Glutamatergic neuron (in vitro differentiated cells): ENCODE results near the gene RXRG. TPM values are rescaled to one million over a fixed set of nuclear protein-coding genes. Genes with fewer than 3 reads are reported as not detected.
A peak's percentile ranks its signal among the peaks of the same experiment; 100 is the strongest.

ENCODE experiments used
- DNase-seq: peaks from one replicate; pipeline ENCODE4 v3.0.0; 2022
- H3K27ac Mint-ChIP-seq: one replicate; pipeline ENCODE4 v1.8.0; 2020; ENCODE audit warnings: mild to moderate bottlenecking, mixed read lengths, inconsistent platforms; ENCODE audit not compliant: unreplicated experiment
- H3K27me3 Mint-ChIP-seq: one replicate; pipeline ENCODE4 v1.8.0; 2020; ENCODE audit warnings: mild to moderate bottlenecking, moderate library complexity, mixed read lengths, inconsistent platforms; ENCODE audit not compliant: unreplicated experiment
- H3K36me3 Mint-ChIP-seq: one replicate; pipeline ENCODE4 v1.8.0; 2020; ENCODE audit warnings: mild to moderate bottlenecking, mixed read lengths, inconsistent platforms; ENCODE audit not compliant: unreplicated experiment
- H3K4me1 Mint-ChIP-seq: one replicate; pipeline ENCODE4 v1.8.0; 2020; ENCODE audit warnings: mild to moderate bottlenecking, low read depth, mixed read lengths, inconsistent platforms; ENCODE audit not compliant: unreplicated experiment
- H3K4me3 Mint-ChIP-seq: one replicate; pipeline ENCODE4 v1.8.0; 2020; ENCODE audit warnings: mild to moderate bottlenecking, mixed read lengths, inconsistent platforms; ENCODE audit not compliant: unreplicated experiment
- H3K9me3 Mint-ChIP-seq: one replicate; pipeline ENCODE4 v1.8.0; 2020; ENCODE audit warnings: mild to moderate bottlenecking, moderate library complexity, mixed read lengths, inconsistent platforms; ENCODE audit not compliant: unreplicated experiment
- total RNA-seq: library from RNA; stranded (reverse); fragmentation: NEBNext Ultra II Directional; extraction: Animal tissue kit (Norgen Biotek cat#: 25700); gene quantifications from one replicate; pipeline ENCODE4 v1.2.1, GENCODE V29; 2021; ENCODE audit not compliant: unreplicated experiment
- TF ChIP-seq, protein P1 (sequence below): fragments of 200-600 bp; sonication (generic); IDR thresholded peaks from one replicate; pipeline ENCODE4 v1.5.0; 2021; ENCODE audit not compliant: partially characterized antibody, unreplicated experiment

Gene RXRG
- total RNA-seq, 1 donor from 2014 or later = 10.4 TPM

DNA sequence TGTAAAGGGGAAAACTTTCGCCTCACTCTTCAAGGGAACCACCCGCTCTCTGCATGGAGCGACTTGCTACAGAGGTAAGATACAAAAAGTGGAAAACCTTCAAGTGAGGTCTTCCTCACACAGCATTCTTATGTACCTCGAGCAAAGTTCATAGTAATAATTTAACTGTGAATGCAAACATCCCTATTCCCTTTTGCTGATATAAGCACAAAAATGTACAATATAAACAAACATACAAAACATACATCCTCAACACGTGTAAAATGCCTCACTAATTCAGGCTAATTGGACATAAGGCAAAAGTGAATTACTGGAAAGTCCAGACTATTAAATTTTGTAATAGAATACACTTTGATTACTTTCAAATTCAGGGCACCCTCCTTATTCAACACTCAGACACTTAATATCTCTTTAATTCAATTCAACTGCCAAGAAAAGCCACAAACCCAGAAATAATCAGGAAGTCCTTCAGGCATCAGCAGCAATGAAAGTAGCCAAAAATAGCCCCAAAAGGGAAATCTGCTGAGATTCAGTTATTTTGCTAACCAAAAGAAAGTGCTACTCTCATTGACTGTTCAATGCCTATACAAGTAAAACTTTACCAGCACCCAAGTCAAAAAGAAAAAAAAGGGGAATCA lies 73.2 kb downstream of the RXRG start:
- Mint-ChIP-seq H3K36me3 (no peaks in the 10 kb centered on the region), H3K9me3 (peaks cover 2% of the 10 kb centered on the region), H3K4me1 (peaks cover 3% of the 10 kb centered on the region), H3K4me3 (no peak overlapping the region), H3K27ac (no peak overlapping the region), H3K27me3 (peaks cover 3% of the 10 kb centered on the region)
- TF ChIP-seq, protein P1, sequence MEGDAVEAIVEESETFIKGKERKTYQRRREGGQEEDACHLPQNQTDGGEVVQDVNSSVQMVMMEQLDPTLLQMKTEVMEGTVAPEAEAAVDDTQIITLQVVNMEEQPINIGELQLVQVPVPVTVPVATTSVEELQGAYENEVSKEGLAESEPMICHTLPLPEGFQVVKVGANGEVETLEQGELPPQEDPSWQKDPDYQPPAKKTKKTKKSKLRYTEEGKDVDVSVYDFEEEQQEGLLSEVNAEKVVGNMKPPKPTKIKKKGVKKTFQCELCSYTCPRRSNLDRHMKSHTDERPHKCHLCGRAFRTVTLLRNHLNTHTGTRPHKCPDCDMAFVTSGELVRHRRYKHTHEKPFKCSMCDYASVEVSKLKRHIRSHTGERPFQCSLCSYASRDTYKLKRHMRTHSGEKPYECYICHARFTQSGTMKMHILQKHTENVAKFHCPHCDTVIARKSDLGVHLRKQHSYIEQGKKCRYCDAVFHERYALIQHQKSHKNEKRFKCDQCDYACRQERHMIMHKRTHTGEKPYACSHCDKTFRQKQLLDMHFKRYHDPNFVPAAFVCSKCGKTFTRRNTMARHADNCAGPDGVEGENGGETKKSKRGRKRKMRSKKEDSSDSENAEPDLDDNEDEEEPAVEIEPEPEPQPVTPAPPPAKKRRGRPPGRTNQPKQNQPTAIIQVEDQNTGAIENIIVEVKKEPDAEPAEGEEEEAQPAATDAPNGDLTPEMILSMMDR = no peak
- DNase-seq = no peak

DNA sequence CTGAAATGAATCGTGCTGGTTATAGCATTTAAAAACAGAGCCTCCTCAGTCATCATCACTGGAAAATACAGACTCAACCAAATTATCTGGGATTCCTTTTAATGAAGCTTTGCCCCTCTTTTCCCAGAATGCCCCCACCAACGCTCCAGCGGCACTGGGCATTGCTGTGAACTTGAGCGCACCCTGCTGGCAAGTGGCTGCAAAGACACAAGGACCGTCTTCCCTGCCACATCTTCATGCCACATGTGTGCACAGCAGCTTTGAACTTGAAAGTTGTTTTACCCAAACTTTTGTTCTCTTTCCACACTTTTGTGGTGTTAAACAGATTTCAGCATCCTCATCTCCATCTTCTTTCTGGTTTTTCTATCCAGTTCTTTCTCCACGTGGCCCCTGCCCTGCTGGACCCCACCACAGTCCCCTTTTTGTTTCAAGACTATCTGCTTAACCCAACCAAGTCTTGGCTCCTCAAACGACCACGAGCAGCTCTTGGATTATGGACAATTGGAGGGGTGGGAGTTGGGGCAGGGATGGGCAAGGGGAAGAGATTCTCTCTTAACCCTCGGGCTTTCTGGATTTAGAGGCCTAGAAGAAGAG lies 75.6 kb downstream of the RXRG start:
- peak; percentile 83 for DNase-seq
- no peak overlapping the region for H3K4me3 Mint-ChIP-seq
- TF ChIP-seq, protein P1 = peak; percentile 92
- H3K27ac Mint-ChIP-seq = no peak overlapping the region
- no peaks in the 10 kb centered on the region for H3K4me1 Mint-ChIP-seq
- peaks cover 1% of the 10 kb centered on the region for H3K27me3 Mint-ChIP-seq
- H3K36me3 Mint-ChIP-seq = no peaks in the 10 kb centered on the region
- peaks cover 1% of the 10 kb centered on the region for H3K9me3 Mint-ChIP-seq

DNA sequence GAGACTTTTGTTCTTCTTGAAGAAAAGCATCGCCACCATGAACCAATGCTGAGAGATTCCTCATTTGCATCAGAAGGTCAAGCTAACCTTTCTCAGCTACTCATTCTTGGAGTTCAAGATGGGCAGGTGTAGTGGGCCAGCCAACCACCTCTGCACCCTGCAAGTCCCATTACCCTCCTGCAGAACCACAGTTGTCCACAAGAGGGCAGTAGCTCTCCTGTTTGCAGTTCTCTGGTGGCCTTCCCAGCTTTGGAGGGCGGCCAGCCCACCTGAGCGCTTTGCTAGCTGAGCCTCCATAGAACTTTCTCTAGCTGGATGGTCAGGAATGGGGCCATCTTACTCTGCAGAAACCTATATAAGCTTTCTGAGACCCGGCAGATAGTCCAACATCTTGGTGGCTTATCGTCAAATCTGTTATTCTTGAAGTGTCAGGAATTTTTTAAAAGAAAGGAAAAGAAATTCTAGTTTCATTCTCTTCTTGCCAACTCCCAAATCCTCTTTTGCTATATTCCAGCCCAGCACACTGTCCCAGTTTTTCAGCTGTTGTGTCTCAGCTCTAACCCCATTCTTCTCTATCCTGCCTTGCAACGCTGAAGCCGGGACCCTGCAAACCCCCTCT lies 77.4 kb downstream of the RXRG start:
- Mint-ChIP-seq H3K4me3 (no peak overlapping the region), H3K27ac (no peak overlapping the region), H3K27me3 (peaks cover 4% of the 10 kb centered on the region), H3K4me1 (no peaks in the 10 kb centered on the region), H3K9me3 (peaks cover 1% of the 10 kb centered on the region), H3K36me3 (no peaks in the 10 kb centered on the region)
- TF ChIP-seq, protein P1 = peak; percentile 97
- peak; percentile 93 for DNase-seq

DNA sequence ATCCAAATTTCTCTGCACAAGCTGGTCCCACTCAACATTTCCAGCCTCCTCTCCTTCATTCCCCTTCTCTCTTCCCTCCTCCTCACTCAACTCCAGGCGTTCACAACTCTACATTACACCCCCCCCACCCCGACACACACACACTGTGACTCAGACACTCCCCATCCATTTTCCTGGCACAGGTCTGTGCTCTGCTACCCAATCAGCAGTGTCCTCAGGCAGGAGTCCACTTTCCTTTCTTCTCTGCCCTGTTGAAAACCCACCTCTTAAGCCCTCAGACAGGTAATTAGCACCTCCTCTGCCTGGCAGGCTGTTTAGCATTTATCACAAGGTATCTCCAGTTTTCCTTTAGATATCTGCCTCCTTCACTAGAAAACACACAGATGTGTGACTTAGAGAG lies 79.6 kb downstream of the RXRG start:
- Mint-ChIP-seq H3K9me3 (peaks cover 1% of the 10 kb centered on the region), H3K27ac (no peak overlapping the region), H3K4me3 (no peak overlapping the region), H3K36me3 (no peaks in the 10 kb centered on the region), H3K27me3 (peaks cover 4% of the 10 kb centered on the region), H3K4me1 (no peaks in the 10 kb centered on the region)
- no peak for DNase-seq
- TF ChIP-seq, protein P1 = no peak

DNA sequence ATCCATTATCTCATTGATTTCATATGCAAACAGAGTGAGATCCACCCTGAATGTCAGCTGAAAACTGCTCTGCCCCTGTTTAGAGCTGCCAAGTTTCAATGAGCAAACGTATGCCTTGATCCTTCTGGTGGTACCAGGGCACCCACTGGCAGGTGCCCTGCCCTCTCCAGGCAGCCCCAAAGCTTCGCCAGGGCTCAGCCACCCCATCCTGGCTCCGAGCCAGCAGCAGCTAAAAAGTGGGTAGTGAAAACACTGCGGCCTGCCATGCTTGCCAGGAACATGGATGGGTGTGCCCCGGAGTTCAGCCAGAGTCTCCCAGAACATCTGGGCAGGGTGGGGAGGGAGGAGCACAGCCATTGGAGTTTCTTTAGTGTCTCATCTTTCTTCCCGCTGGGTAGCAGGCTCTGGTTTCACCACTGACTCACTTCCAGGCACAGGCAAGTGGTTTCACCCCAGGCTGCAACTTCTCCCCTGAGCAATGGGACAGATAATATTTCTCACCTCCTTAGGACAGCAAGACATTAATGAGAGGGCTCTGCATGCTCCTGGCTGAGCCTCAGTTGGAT lies 80.3 kb downstream of the RXRG start:
- H3K27ac Mint-ChIP-seq = no peak overlapping the region
- no peaks in the 10 kb centered on the region for H3K4me1 Mint-ChIP-seq
- TF ChIP-seq, protein P1 = no peak
- peaks cover 1% of the 10 kb centered on the region for H3K9me3 Mint-ChIP-seq
- no peak overlapping the region for H3K4me3 Mint-ChIP-seq
- no peaks in the 10 kb centered on the region for H3K36me3 Mint-ChIP-seq
- no peak for DNase-seq
- peaks cover 3% of the 10 kb centered on the region for H3K27me3 Mint-ChIP-seq
